Parathyroid adenoma (tissue), 2 donors: ENCODE measurements around the gene CLIP1.

Experiments
- H2AFZ ChIP-seq: fragments of 300-600 bp; sonication (generic); one replicate; pipeline ENCODE4 v1.7.0; 2017; ENCODE audit warnings: antibody characterized with exemption, mild to moderate bottlenecking
- H3K27ac ChIP-seq: fragments of 300-600 bp; sonication (generic); one replicate; pipeline ENCODE4 v1.7.0; 2017
- H3K27me3 ChIP-seq: fragments of 300-600 bp; sonication (generic); one replicate; pipeline ENCODE4 v1.7.0; 2017; ENCODE audit warnings: low read length; ENCODE audit not compliant: control insufficient read depth, insufficient read depth
- H3K36me3 ChIP-seq: fragments of 300-600 bp; sonication (generic); one replicate; pipeline ENCODE4 v1.7.0; 2017; ENCODE audit warnings: low read length; ENCODE audit not compliant: control insufficient read depth, insufficient read depth
- H3K4me1 ChIP-seq: fragments of 300-600 bp; sonication (generic); one replicate; pipeline ENCODE4 v1.7.0; 2017; ENCODE audit warnings: control low read depth
- H3K4me2 ChIP-seq: fragments of 300-600 bp; sonication (generic); one replicate; pipeline ENCODE4 v1.7.0; 2017; ENCODE audit warnings: low read length
- H3K4me3 ChIP-seq: fragments of 300-600 bp; sonication (generic); one replicate; pipeline ENCODE4 v1.7.0; 2017; ENCODE audit warnings: low read depth, low read length
- H3K79me2 ChIP-seq: fragments of 300-600 bp; sonication (generic); one replicate; pipeline ENCODE4 v1.7.0; 2017; ENCODE audit warnings: control low read depth
- H3K9ac ChIP-seq: fragments of 300-600 bp; sonication (generic); one replicate; pipeline ENCODE4 v1.7.0; 2017; ENCODE audit warnings: mild to moderate bottlenecking
- H3K9me3 ChIP-seq: fragments of 300-600 bp; sonication (generic); one replicate; pipeline ENCODE4 v1.7.0; 2017; ENCODE audit warnings: low read length; ENCODE audit not compliant: control insufficient read depth
- TF ChIP-seq, protein P1 (sequence below): fragments of 300-600 bp; sonication (generic); IDR thresholded peaks from one replicate; pipeline ENCODE4 v1.7.0; 2017; ENCODE audit warnings: antibody characterized with exemption, mild to moderate bottlenecking
- donor health status: primary hyperparathyroidism.

CLIP1 gene

DNA sequence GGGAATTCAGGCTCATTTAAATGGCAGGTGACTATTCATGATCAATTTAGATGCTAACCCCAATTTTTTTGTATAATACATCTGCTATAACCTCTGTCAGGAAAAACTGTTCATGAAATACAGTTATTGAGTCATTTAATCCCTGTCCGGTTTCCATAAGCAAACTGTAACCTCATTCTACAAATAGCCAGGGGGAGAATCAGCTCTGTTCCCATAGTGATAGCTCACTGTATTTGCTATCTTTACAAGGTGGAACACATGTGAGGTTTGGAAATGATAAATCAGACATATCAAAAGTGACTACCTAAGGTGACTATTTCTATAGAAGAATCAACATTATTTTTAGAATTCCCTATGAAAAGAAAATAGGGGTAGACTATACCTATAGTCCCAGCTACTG, 117.5 kb downstream of the CLIP1 start:
- H3K27ac ChIP-seq: no peak overlapping the region
- no peaks in the 10 kb centered on the region for H3K9me3 ChIP-seq
- no peak overlapping the region for H3K4me2 ChIP-seq
- TF ChIP-seq, protein P1, sequence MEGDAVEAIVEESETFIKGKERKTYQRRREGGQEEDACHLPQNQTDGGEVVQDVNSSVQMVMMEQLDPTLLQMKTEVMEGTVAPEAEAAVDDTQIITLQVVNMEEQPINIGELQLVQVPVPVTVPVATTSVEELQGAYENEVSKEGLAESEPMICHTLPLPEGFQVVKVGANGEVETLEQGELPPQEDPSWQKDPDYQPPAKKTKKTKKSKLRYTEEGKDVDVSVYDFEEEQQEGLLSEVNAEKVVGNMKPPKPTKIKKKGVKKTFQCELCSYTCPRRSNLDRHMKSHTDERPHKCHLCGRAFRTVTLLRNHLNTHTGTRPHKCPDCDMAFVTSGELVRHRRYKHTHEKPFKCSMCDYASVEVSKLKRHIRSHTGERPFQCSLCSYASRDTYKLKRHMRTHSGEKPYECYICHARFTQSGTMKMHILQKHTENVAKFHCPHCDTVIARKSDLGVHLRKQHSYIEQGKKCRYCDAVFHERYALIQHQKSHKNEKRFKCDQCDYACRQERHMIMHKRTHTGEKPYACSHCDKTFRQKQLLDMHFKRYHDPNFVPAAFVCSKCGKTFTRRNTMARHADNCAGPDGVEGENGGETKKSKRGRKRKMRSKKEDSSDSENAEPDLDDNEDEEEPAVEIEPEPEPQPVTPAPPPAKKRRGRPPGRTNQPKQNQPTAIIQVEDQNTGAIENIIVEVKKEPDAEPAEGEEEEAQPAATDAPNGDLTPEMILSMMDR: no peak
- H3K9ac ChIP-seq: no peak overlapping the region
- no peaks in the 10 kb centered on the region for H3K4me1 ChIP-seq
- H3K79me2 ChIP-seq: peaks cover 4% of the 10 kb centered on the region
- no peaks in the 10 kb centered on the region for H3K27me3 ChIP-seq
- H2AFZ ChIP-seq: no peak overlapping the region
- H3K4me3 ChIP-seq: no peak overlapping the region
- H3K36me3 ChIP-seq: no peaks in the 10 kb centered on the region

DNA sequence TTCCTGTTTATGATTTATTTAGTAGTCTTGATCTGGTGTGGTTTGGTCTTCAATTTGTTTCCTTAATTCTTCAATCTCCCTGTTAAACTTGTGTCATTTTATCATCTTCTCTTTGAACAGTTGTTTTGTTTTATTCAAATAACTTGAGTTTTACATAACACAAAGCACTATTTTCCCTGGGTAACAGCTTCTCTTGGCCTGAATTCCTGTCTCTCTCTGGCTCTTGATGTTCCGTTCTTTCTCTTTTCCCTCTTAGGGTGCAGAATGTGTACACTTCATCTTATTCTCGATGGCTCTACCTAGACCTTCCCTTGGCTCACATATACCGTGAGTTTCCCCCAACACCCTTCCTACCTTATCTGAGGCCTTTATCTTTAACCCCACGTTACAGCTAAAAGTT, 119.4 kb downstream of the CLIP1 start:
- H3K79me2 ChIP-seq: peaks cover 4% of the 10 kb centered on the region
- H3K9ac ChIP-seq: no peak overlapping the region
- no peak overlapping the region for H3K4me2 ChIP-seq
- no peak overlapping the region for H3K27ac ChIP-seq
- no peak overlapping the region for H3K4me3 ChIP-seq
- H2AFZ ChIP-seq: no peak overlapping the region
- no peaks in the 10 kb centered on the region for H3K36me3 ChIP-seq
- H3K9me3 ChIP-seq: no peaks in the 10 kb centered on the region
- TF ChIP-seq, protein P1: no peak
- no peaks in the 10 kb centered on the region for H3K4me1 ChIP-seq
- no peaks in the 10 kb centered on the region for H3K27me3 ChIP-seq

DNA sequence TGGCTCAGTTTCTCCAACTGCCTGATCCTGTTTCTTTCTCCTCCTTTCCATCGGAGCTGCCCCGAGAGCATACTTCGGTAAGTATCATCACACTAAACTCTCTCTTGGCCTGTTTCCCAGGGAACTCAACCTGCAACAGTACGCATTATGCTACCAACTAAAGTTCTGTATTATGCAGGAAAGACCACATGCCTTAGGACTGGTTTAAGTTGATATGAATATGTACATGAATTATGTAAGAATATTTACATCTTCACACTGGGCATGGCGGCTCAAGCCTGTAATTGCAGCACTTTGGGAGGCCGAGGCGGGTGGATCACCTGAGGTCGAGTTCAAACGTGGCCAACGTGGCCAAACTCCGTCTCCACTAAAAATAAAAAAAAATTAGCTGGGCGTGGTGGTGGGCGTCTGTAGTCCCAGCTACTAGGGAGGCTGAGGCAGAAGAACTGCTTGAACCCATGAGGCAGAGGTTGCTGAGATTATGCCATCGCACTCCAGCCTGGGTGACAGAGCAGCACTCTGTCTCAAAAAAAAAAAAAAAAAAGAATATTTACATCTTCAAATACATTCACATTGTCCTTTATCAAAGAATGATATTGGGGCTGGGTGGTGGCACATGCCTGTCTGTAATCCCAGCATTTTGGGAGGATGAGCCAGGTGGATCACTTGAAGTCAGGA, 124.3 kb downstream of the CLIP1 start:
- Histone ChIP-seq H3K4me3 (no peak overlapping the region), H3K36me3 (no peaks in the 10 kb centered on the region), H3K4me1 (no peaks in the 10 kb centered on the region), H3K79me2 (no peaks in the 10 kb centered on the region), H3K9ac (no peak overlapping the region), H3K9me3 (no peaks in the 10 kb centered on the region), H2AFZ (no peak overlapping the region), H3K27me3 (no peaks in the 10 kb centered on the region), H3K27ac (no peak overlapping the region), H3K4me2 (no peak overlapping the region)
- TF ChIP-seq, protein P1: no peak

DNA sequence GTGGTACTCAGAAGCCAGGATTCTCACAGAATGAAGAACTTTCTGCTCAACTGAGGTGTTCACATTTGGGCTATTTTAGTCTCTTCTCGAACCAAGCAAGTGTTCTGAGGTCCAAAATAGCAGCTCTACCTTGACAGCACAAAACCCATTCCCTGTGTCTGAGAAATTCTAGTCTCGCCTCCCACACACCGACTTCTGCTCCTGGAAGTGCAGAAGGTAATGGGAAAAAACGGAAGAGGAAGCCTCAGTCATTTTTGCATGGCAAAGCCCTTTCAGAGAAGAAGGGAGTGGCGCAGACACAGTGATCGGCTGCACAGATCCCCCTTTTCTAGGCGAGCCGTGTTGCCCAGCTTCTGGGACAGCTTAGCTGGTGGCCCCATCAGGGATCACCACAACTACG, 125.0 kb downstream of the CLIP1 start:
- Histone ChIP-seq H3K4me2 (no peak overlapping the region), H3K27me3 (no peaks in the 10 kb centered on the region), H2AFZ (no peak overlapping the region), H3K4me3 (no peak overlapping the region), H3K9me3 (no peaks in the 10 kb centered on the region), H3K27ac (no peak overlapping the region), H3K4me1 (no peaks in the 10 kb centered on the region), H3K79me2 (no peaks in the 10 kb centered on the region), H3K9ac (no peak overlapping the region), H3K36me3 (no peaks in the 10 kb centered on the region)
- TF ChIP-seq, protein P1: no peak

DNA sequence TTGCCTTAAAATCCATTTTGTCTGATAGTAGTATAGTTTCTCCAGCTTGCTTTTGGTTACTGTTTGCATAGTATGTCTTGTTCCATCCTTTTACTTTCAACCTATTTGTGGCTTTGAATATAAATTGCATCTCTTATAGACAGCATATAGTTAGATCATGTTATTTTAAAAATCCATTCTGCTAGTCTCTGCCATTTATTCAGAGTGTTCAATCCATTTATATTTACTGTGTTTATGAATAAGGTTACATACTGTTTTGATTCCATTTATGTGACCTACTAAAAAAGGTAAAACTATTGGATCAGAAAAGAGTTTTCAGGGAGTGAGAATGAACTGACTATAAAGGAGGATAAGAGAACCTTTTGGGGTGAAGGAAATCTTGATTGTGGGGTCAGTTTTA, 126.6 kb downstream of the CLIP1 start:
- H3K9me3 ChIP-seq: no peaks in the 10 kb centered on the region
- no peak overlapping the region for H2AFZ ChIP-seq
- no peaks in the 10 kb centered on the region for H3K36me3 ChIP-seq
- H3K4me3 ChIP-seq: no peak overlapping the region
- H3K27ac ChIP-seq: no peak overlapping the region
- no peaks in the 10 kb centered on the region for H3K27me3 ChIP-seq
- H3K4me1 ChIP-seq: no peaks in the 10 kb centered on the region
- TF ChIP-seq, protein P1: no peak
- H3K9ac ChIP-seq: no peak overlapping the region
- no peak overlapping the region for H3K4me2 ChIP-seq
- peaks cover 2% of the 10 kb centered on the region for H3K79me2 ChIP-seq
